CD4-positive, CD25-positive, alpha-beta regulatory T cell (primary cell): ENCODE measurements around the gene SLC24A2. TPM values are rescaled to one million over a fixed set of nuclear protein-coding genes. Genes with fewer than 3 reads are reported as not detected.

Experiments
- ATAC-seq, 2 donors: fragments of 150-1000 bp; cut with Tn5 transposase; one replicate each; pipeline ENCODE4 v1.10.0; 2021; ENCODE audit warnings: low read depth in 2 of 2, moderate number of reproducible peaks in 2 of 2, moderate library complexity in 1 of 2
- DNase-seq, 3 donors: peaks; one replicate each; pipeline versions ENCODE4 v3.0.0 to v3.0.0-alpha.2; 2012 to 2022; ENCODE audit warnings: mixed read lengths in 1 of 3
- H3K27ac ChIP-seq: one replicate; pipeline ENCODE4 v1.7.0; 2013; ENCODE audit warnings: mild to moderate bottlenecking, low read length; ENCODE audit not compliant: insufficient read depth, poor library complexity, severe bottlenecking
- H3K27me3 ChIP-seq: one replicate; pipeline ENCODE4 v1.7.0; 2013; ENCODE audit warnings: low read length; ENCODE audit not compliant: control insufficient read depth, insufficient read depth
- H3K36me3 ChIP-seq: one replicate; pipeline ENCODE4 v1.7.0; 2013; ENCODE audit warnings: mild to moderate bottlenecking, low read length, moderate library complexity; ENCODE audit not compliant: control insufficient read depth, insufficient read depth
- H3K4me1 ChIP-seq: 2 replicates; pipeline ENCODE4 v1.7.0; 2013; ENCODE audit warnings: mild to moderate bottlenecking, low read length; ENCODE audit not compliant: insufficient read depth, control insufficient read depth, poor library complexity, severe bottlenecking
- H3K4me3 ChIP-seq: one replicate; pipeline ENCODE4 v1.7.0; 2013; ENCODE audit warnings: low read depth, mild to moderate bottlenecking, low read length, moderate library complexity
- H3K9me3 ChIP-seq, 2 experiments: 1 replicate in 1 of 2; 2 replicates in 1 of 2; pipeline ENCODE4 v1.7.0; 2013; ENCODE audit warnings: low read length in 2 of 2, mild to moderate bottlenecking in 1 of 2, moderate library complexity in 1 of 2; ENCODE audit not compliant: control insufficient read depth in 2 of 2
- H3K27ac Mint-ChIP-seq, 3 donors: one replicate each; pipeline ENCODE4 v1.8.0; 2020 to 2022; ENCODE audit warnings: mild to moderate bottlenecking in 3 of 3, mixed read lengths in 3 of 3, moderate library complexity in 2 of 3
- H3K27me3 Mint-ChIP-seq: one replicate; pipeline ENCODE4 v1.8.0; 2022; ENCODE audit warnings: mild to moderate bottlenecking, mixed read lengths
- H3K36me3 Mint-ChIP-seq: one replicate; pipeline ENCODE4 v1.8.0; 2020; ENCODE audit warnings: mixed read lengths
- H3K4me1 Mint-ChIP-seq, 4 donors: one replicate each; pipeline ENCODE4 v1.8.0; 2020 to 2022; ENCODE audit warnings: mixed read lengths in 4 of 4, mild to moderate bottlenecking in 1 of 4
- H3K4me3 Mint-ChIP-seq, 4 donors: one replicate each; pipeline ENCODE4 v1.8.0; 2020 to 2022; ENCODE audit warnings: mild to moderate bottlenecking in 4 of 4, mixed read lengths in 4 of 4, moderate library complexity in 3 of 4
- H3K9me3 Mint-ChIP-seq, 7 donors: one replicate each; pipeline ENCODE4 v1.8.0; 2020 to 2022; ENCODE audit warnings: mixed read lengths in 7 of 7, mild to moderate bottlenecking in 3 of 7, moderate library complexity in 2 of 7
- polyA plus RNA-seq, 4 donors: library from polyadenylated mRNA; unstranded; fragments of 300-500 nt; fragmentation: Illumina TruSeq; gene quantifications; one replicate each; pipeline ENCODE4 v1.2.3, GENCODE V29; 2021
- total RNA-seq: library from RNA; stranded (reverse); gene quantifications from one replicate; pipeline ENCODE4 v1.2.3, GENCODE V29; 2022

Gene SLC24A2
- total and polyA plus RNA-seq, 5 donors from 2014 or later: 0.02 to 0.30 (median 0.03) TPM; not detected in 2

GRCh38 chr9:19807182-19807892 is 18.5 kb upstream of the SLC24A2 start:
- Mint-ChIP-seq H3K27me3 (no peaks in the 10 kb centered on the region), H3K9me3 (peaks cover 0 to 10% (median 0%) of the 10 kb centered on the region in 7 donors), H3K4me1 (no peaks in the 10 kb centered on the region), H3K4me3 (no peak overlapping the region), H3K36me3 (no peaks in the 10 kb centered on the region), H3K27ac (no peak overlapping the region)
- ATAC-seq (no peak), DNase-seq (no peak)
- no peak overlapping the region for H3K4me3 ChIP-seq
- H3K4me1 ChIP-seq: no peaks in the 10 kb centered on the region
- H3K27ac ChIP-seq: no peak overlapping the region
- H3K9me3 ChIP-seq: peaks cover 0 to 2% of the 10 kb centered on the region in 2 experiments
- no peaks in the 10 kb centered on the region for H3K27me3 ChIP-seq
- H3K36me3 ChIP-seq: no peaks in the 10 kb centered on the region

DNA sequence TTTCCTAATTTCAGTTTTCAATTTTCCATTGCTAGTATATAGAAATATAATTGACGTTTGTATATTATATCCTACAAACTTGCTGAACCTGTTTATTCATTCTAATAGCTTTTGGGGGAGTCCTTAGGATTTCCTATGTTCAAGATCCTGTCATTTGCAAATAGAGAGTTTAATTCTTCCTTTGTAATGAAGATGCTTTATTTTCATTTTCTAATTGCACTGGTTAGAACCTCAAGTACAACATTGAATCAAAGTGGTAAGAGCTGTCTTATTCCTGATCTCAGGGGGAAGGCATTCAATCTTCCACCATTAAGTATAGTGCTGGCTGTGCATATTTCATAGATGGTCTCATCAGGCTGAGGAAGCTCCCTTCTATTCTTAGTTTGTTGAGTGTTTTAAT is 15.6 kb upstream of the SLC24A2 start:
- no peaks in the 10 kb centered on the region for H3K4me1 ChIP-seq
- H3K27me3 ChIP-seq: no peaks in the 10 kb centered on the region
- no peaks in the 10 kb centered on the region for H3K27me3 Mint-ChIP-seq
- H3K27ac Mint-ChIP-seq: no peak overlapping the region
- H3K4me3 ChIP-seq: no peak overlapping the region
- H3K4me3 Mint-ChIP-seq: no peak overlapping the region
- H3K4me1 Mint-ChIP-seq: no peaks in the 10 kb centered on the region
- H3K9me3 Mint-ChIP-seq: no peaks in the 10 kb centered on the region
- no peak for ATAC-seq
- H3K27ac ChIP-seq: no peak overlapping the region
- no peaks in the 10 kb centered on the region for H3K36me3 Mint-ChIP-seq
- H3K36me3 ChIP-seq: no peaks in the 10 kb centered on the region
- no peaks in the 10 kb centered on the region for H3K9me3 ChIP-seq
- no peak for DNase-seq

- H3K4me1 Mint-ChIP-seq: no peaks in the 10 kb centered on the region
Measured at GRCh38 chr9:19800884-19801283, 12.0 kb upstream of the SLC24A2 start.

GRCh38 chr9:19799784-19800183 is 10.9 kb upstream of the SLC24A2 start:
- H3K27me3 ChIP-seq: no peaks in the 10 kb centered on the region
- DNase-seq (no peak), ATAC-seq (no peak)
- H3K27me3 Mint-ChIP-seq: no peaks in the 10 kb centered on the region
- H3K9me3 Mint-ChIP-seq: peaks cover 0 to 7% (median 0%) of the 10 kb centered on the region in 7 donors
- H3K4me3 Mint-ChIP-seq: no peak overlapping the region
- no peaks in the 10 kb centered on the region for H3K36me3 ChIP-seq
- no peaks in the 10 kb centered on the region for H3K4me1 Mint-ChIP-seq
- H3K9me3 ChIP-seq: no peaks in the 10 kb centered on the region
- H3K4me3 ChIP-seq: no peak overlapping the region
- H3K4me1 ChIP-seq: no peaks in the 10 kb centered on the region
- H3K27ac Mint-ChIP-seq: no peak overlapping the region
- no peaks in the 10 kb centered on the region for H3K36me3 Mint-ChIP-seq
- H3K27ac ChIP-seq: no peak overlapping the region

More at GRCh38 chr9:19800884-19801283, 12.0 kb upstream of the SLC24A2 start:
- Mint-ChIP-seq H3K27me3 (no peaks in the 10 kb centered on the region), H3K36me3 (no peaks in the 10 kb centered on the region), H3K4me3 (no peak overlapping the region), H3K9me3 (peaks cover 0 to 3% (median 0%) of the 10 kb centered on the region in 7 donors), H3K27ac (no peak overlapping the region)
- Histone ChIP-seq H3K27ac (no peak overlapping the region), H3K4me3 (no peak overlapping the region), H3K27me3 (no peaks in the 10 kb centered on the region), H3K4me1 (no peaks in the 10 kb centered on the region), H3K36me3 (no peaks in the 10 kb centered on the region), H3K9me3 (no peaks in the 10 kb centered on the region)
- DNase-seq (no peak), ATAC-seq (no peak)

- DNase-seq (no peak), ATAC-seq (no peak)
- no peak overlapping the region for H3K27ac ChIP-seq
- H3K9me3 ChIP-seq: no peaks in the 10 kb centered on the region
- no peaks in the 10 kb centered on the region for H3K4me1 ChIP-seq
- Mint-ChIP-seq H3K4me3 (no peak overlapping the region), H3K36me3 (no peaks in the 10 kb centered on the region), H3K27ac (no peak overlapping the region), H3K27me3 (peaks cover 35% of the 10 kb centered on the region), H3K4me1 (no peaks in the 10 kb centered on the region), H3K9me3 (peaks cover 0 to 3% (median 0%) of the 10 kb centered on the region in 7 donors)
- no peaks in the 10 kb centered on the region for H3K27me3 ChIP-seq
- H3K36me3 ChIP-seq: no peaks in the 10 kb centered on the region
- no peak overlapping the region for H3K4me3 ChIP-seq
Measured at GRCh38 chr9:19788152-19788551, 685 bp downstream of the SLC24A2 start.

DNA sequence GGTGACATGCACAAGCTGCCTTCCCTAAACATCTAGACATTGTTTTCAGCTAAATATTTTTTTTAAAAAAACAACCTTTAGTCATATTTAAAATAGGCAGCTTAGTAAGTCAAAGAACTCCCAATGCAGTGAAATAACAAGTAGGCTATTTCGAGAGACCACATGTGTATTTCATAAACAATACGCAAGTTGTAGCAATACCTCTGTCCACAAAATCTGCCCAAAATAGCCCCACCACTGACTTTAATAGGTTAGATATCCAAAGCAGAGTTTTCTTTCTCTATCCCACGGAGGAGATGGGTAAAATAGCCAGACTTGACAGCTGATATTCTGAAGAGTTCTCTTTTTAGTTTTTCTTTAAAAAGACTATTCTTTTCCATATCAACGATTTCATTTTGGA is 1.2 kb downstream of the SLC24A2 start:
- no peaks in the 10 kb centered on the region for H3K4me1 ChIP-seq
- Mint-ChIP-seq H3K4me1 (no peaks in the 10 kb centered on the region), H3K9me3 (peaks cover 0 to 3% (median 0%) of the 10 kb centered on the region in 7 donors), H3K27me3 (peaks cover 35% of the 10 kb centered on the region), H3K27ac (no peak overlapping the region), H3K4me3 (no peak overlapping the region), H3K36me3 (no peaks in the 10 kb centered on the region)
- H3K27me3 ChIP-seq: no peaks in the 10 kb centered on the region
- no peaks in the 10 kb centered on the region for H3K36me3 ChIP-seq
- H3K27ac ChIP-seq: no peak overlapping the region
- no peak overlapping the region for H3K4me3 ChIP-seq
- DNase-seq: no peak
- H3K9me3 ChIP-seq: no peaks in the 10 kb centered on the region
- no peak for ATAC-seq

DNA sequence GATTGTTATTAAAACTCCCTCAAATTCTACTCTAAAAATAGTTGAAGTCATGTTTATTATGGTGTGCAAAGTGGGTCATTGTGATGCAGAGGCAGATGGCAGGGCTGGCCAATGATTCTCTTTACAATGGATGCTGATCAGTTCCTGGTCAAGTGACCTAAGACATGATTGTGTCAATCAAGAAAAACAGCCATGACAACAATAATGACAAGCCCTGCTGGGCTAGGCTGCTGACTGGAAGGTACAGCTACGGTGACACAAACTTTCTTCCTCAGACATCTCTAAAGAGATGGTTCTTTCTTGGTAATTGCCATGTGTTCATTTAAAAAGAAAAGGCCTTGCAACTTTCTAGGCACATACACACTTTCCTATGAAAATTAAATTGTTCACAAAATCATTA is 3.6 kb downstream of the SLC24A2 start:
- ATAC-seq (no peak), DNase-seq (no peak)
- H3K4me3 Mint-ChIP-seq: no peak overlapping the region
- no peak overlapping the region for H3K27ac Mint-ChIP-seq
- H3K27me3 Mint-ChIP-seq: peaks cover 29% of the 10 kb centered on the region
- Histone ChIP-seq H3K4me1 (no peaks in the 10 kb centered on the region), H3K27me3 (no peaks in the 10 kb centered on the region), H3K27ac (no peak overlapping the region), H3K4me3 (no peak overlapping the region), H3K9me3 (no peaks in the 10 kb centered on the region), H3K36me3 (no peaks in the 10 kb centered on the region)
- H3K36me3 Mint-ChIP-seq: no peaks in the 10 kb centered on the region
- H3K4me1 Mint-ChIP-seq: no peaks in the 10 kb centered on the region
- H3K9me3 Mint-ChIP-seq: peaks cover 0 to 1% (median 0%) of the 10 kb centered on the region in 7 donors

- Histone ChIP-seq H3K36me3 (no peaks in the 10 kb centered on the region), H3K27ac (no peak overlapping the region), H3K27me3 (no peaks in the 10 kb centered on the region), H3K9me3 (no peaks in the 10 kb centered on the region), H3K4me1 (no peaks in the 10 kb centered on the region), H3K4me3 (no peak overlapping the region)
- no peak overlapping the region for H3K4me3 Mint-ChIP-seq
- H3K27ac Mint-ChIP-seq: no peak overlapping the region
- no peak for ATAC-seq
- no peaks in the 10 kb centered on the region for H3K36me3 Mint-ChIP-seq
- H3K27me3 Mint-ChIP-seq: peaks cover 32% of the 10 kb centered on the region
- peaks cover 0 to 1% (median 0%) of the 10 kb centered on the region in 7 donors for H3K9me3 Mint-ChIP-seq
- H3K4me1 Mint-ChIP-seq: no peaks in the 10 kb centered on the region
- DNase-seq: no peak
Measured at GRCh38 chr9:19784136-19784535, 4.7 kb downstream of the SLC24A2 start.
